ENCODE measurements around the gene SYT15. TPM values are rescaled to one million over a fixed set of nuclear protein-coding genes. Genes with fewer than 3 reads are reported as not detected.

SYT15 gene
- total RNA-seq, 2 donors from 2014 or later = 1.6 to 7.0 TPM

GRCh38 chr10:46546591-46547540 is 32.1 kb upstream of the SYT15 start:
- no peak overlapping the region for H3K4me3 ChIP-seq
- H3K9me3 ChIP-seq = no peaks in the 10 kb centered on the region
- 61% methylated on average over 11 of the region's 11 CpGs for WGBS
- TF ChIP-seq POLR2A (IDR thresholded peaks at IDR 0.05) = no peak
- TF ChIP-seq, protein P1, sequence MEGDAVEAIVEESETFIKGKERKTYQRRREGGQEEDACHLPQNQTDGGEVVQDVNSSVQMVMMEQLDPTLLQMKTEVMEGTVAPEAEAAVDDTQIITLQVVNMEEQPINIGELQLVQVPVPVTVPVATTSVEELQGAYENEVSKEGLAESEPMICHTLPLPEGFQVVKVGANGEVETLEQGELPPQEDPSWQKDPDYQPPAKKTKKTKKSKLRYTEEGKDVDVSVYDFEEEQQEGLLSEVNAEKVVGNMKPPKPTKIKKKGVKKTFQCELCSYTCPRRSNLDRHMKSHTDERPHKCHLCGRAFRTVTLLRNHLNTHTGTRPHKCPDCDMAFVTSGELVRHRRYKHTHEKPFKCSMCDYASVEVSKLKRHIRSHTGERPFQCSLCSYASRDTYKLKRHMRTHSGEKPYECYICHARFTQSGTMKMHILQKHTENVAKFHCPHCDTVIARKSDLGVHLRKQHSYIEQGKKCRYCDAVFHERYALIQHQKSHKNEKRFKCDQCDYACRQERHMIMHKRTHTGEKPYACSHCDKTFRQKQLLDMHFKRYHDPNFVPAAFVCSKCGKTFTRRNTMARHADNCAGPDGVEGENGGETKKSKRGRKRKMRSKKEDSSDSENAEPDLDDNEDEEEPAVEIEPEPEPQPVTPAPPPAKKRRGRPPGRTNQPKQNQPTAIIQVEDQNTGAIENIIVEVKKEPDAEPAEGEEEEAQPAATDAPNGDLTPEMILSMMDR (IDR thresholded peaks at IDR 0.05) = no peak
- intact Hi-C loops (cut with DNase I) = no loop called here
- no peaks in the 10 kb centered on the region for H3K27me3 ChIP-seq (replicated peaks; ENCODE audit: insufficient read depth)
- no peak overlapping the region for H3K27ac ChIP-seq
- H3K4me1 ChIP-seq (replicated peaks) = no peaks in the 10 kb centered on the region
- no peaks in the 10 kb centered on the region for H3K36me3 ChIP-seq
- DNase-seq (ENCODE audit: low spot score) = peak; percentile 21

DNA sequence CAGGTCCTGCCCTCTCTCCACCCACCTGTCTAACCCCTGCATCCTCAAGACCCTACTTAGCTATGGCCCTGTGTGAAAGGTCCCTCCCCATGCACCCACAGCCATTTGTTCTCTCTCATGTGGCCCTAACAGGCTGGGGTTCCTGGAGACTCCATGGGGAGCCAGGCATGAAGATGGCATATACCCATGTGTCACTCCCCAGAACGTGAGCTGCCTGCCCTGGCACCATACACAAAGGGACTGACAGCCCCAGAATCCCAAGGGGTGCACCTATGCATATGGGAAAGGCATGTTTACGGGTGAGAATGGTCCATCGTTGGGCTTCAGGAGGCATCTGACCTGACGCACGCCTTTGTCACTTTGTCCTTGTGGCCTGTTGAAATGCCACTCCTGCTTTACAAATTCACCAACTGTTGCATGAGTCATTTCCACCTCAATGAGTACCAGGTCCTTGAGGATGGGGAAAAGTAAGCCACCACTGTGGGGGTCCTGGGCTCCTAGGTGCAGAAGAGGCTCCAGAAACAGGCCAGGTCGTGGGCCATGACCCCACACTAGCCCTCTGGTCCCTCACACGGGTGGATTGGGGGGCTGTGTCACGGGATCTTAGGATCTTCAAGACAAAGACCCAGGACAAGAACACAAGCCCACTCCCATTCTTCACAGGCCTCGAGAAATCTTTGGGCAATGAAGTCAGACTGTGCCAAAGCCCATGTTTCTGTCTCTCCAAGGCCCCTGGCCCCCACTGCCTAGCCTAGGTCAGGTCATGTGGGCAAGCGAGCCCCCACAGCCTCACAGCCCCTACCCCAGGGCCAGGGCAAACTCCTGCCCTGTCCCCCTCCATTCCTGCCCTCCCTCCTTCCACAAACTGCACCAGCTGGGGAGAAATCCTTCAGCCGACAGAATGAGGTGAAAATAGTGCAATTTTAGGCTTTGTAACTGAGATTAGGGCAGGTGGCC is 31.1 kb upstream of the SYT15 start:
- 80% methylated on average over 11 of the region's 11 CpGs for WGBS
- Histone ChIP-seq H3K27ac (no peak overlapping the region), H3K9me3 (no peaks in the 10 kb centered on the region), H3K4me1 (replicated peaks) (peaks cover under 1% of the 10 kb centered on the region), H3K4me3 (no peak overlapping the region), H3K36me3 (no peaks in the 10 kb centered on the region), H3K27me3 (replicated peaks; ENCODE audit: insufficient read depth) (no peaks in the 10 kb centered on the region)
- DNase-seq (ENCODE audit: low spot score) = peak; percentile 3
- TF ChIP-seq, protein P1 (IDR thresholded peaks at IDR 0.05) = no peak
- TF ChIP-seq POLR2A (IDR thresholded peaks at IDR 0.05) = no peak
- no peak for TF ChIP-seq POLR2AphosphoS5 (IDR thresholded peaks at IDR 0.05)
- intact Hi-C loops (cut with DNase I) = no loop called here

- peaks cover 4% of the 10 kb centered on the region for H3K4me1 ChIP-seq (replicated peaks)
- H3K36me3 ChIP-seq = no peaks in the 10 kb centered on the region
- no peaks in the 10 kb centered on the region for H3K9me3 ChIP-seq
- intact Hi-C loops (cut with DNase I) = no loop called here
- TF ChIP-seq, protein P1 (IDR thresholded peaks at IDR 0.05) = no peak
- no peak for TF ChIP-seq POLR2A (IDR thresholded peaks at IDR 0.05)
- TF ChIP-seq POLR2AphosphoS5 (IDR thresholded peaks at IDR 0.05) = no peak
- WGBS = 71% methylated on average over 7 of the region's 7 CpGs
- peak; percentile 4 for DNase-seq (ENCODE audit: low spot score)
- H3K4me3 ChIP-seq = no peak overlapping the region
- H3K27ac ChIP-seq = no peak overlapping the region
- no peaks in the 10 kb centered on the region for H3K27me3 ChIP-seq (replicated peaks; ENCODE audit: insufficient read depth)
Measured at GRCh38 chr10:46548498-46549090, 30.3 kb upstream of the SYT15 start.

DNA sequence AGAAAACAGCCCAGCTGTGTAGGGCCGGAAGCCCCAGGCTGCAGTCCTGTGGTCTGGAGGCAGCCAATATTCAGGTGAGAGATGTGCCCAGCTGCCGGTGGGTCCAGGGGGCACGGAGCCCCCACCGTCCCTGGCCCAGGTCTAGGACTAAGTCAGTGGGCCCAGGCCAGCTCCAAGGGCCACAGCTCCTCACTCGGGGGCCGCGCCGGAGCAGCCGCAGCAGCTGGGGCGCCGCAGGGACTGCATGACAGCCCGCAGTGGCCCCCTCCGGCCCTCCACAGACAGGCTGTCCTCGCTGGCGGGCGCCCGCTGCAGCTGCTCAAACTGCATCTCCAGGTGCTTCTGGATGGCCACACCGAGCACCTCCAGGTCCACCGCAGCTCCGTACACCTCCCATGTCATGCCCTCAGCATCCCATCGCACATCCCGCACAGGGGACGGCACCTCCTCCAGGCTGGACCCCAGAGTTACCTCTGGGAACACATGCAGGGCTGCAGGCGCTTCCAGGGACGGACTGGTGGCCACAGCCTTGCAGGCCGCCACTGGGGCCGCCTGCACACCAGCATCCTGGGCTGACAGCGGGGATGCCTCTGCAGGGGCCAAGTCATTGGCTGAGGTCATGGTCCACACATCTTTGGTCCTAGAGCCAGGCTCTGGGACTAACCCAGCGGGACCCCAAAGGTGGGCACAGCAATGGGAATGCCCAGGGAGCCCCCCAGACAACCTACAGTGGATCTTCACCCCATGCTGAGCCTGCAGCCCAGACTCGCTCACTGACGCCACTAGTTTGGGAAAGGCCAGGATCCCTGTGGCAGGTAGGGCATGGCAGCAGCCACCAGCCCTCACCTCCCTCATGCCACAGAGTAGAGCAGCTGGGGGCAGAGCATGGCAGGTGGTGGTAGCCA is 29.5 kb upstream of the SYT15 start:
- WGBS = 92% methylated on average over 31 of the region's 31 CpGs
- no peaks in the 10 kb centered on the region for H3K9me3 ChIP-seq
- H3K36me3 ChIP-seq = no peaks in the 10 kb centered on the region
- H3K4me3 ChIP-seq = no peak overlapping the region
- peak; percentile 5 for DNase-seq (ENCODE audit: low spot score)
- TF ChIP-seq POLR2AphosphoS5 (IDR thresholded peaks at IDR 0.05) (no peak), POLR2A (IDR thresholded peaks at IDR 0.05) (no peak)
- TF ChIP-seq, protein P1 (IDR thresholded peaks at IDR 0.05) = no peak
- intact Hi-C loops (cut with DNase I) = loop anchor here (10.0 kb wide), 1 partner anchor 325 kb away; no protein-coding TSS in a partner anchor
- H3K27me3 ChIP-seq (replicated peaks; ENCODE audit: insufficient read depth) = no peaks in the 10 kb centered on the region
- peaks cover 4% of the 10 kb centered on the region for H3K4me1 ChIP-seq (replicated peaks)
- H3K27ac ChIP-seq = no peak overlapping the region
